GM19372 (cell line): ENCODE measurements around the gene HYLS1.

Source experiments
- ATAC-seq: cut with Tn5 transposase; IDR thresholded peaks from one replicate; pipeline ENCODE4 v1.9.1; 2021; ENCODE audit warnings: mild to moderate bottlenecking, low read depth, moderate library complexity; ENCODE audit not compliant: unreplicated experiment

HYLS1 gene

DNA sequence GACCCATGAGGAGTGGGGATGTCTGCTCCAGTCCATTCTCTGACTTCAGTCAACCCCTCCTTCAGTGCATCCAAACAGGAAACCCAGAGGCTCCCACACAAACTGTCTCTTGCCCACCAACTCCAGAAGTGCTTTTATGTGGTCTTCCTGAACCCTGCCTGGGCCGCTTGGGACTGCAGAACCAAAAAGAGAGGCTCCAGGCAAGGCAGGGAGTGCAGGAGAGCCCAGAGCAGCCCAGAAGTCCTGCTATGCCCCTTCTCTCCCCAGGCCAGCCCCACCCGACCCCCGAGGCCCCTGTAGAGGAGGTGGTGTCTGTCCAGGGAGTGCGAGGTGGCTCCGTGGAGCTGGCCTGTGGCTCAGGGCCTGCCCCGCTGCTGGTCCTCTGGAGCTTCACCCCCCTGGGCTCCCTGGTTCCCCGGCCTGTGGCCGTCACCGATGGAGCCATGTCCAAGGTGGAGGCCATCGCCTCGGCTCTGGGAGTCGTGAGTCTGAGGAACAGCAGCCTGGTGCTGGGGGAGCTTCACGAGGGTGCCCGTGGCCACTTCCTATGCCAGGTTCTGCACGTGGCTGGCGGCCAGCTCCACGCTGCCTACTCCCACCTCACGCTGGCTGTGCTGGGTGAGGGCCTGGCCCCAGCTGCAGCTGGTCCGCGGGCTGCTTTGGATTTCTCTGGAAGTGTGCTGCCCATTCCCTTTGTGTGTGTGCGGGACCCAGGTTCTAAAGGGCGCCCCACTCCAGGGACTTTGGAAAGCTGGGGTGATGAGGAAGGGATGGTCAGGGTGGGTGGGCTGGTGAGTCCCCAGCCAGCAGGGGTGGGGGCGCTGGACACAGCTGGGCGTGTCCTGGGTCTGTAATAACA, 60.2 kb downstream of the HYLS1 start:
- ATAC-seq, result no peak

DNA sequence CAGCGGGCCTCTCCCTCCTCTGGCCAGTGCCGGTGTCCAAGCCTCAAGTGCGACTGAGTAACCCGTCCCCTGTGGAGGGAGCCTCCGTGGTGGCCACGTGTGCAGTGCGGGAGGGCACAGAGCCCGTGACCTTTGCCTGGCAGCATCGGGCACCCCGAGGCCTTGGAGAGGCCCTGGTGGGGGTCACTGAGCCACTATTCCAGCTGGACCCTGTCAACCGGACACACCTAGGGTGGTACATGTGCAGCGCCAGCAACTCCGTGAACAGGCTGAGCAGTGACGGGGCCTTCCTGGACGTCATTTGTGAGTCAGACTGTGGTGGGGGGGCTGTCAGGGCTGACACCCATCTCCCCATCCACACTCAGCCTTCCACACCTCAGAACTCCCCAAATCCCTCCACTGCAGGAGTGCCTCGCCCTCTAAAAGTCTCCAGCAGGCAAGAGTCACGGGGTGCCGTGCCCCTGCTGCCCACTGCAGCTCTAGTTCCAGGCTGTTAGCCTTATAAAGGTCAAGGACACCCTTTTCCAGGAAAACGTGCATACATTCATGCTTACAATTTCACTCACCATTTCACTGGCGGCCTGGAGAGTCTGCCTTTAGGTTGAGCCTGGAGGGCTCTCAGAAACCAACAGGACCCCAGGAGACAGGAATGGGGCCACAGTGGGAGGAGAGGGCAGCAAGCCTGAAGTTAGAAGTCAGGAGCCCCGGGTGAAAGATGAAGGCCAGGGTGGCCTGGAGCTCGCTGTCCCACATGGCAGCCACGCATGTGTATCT, 61.0 kb downstream of the HYLS1 start:
- no peak for ATAC-seq

DNA sequence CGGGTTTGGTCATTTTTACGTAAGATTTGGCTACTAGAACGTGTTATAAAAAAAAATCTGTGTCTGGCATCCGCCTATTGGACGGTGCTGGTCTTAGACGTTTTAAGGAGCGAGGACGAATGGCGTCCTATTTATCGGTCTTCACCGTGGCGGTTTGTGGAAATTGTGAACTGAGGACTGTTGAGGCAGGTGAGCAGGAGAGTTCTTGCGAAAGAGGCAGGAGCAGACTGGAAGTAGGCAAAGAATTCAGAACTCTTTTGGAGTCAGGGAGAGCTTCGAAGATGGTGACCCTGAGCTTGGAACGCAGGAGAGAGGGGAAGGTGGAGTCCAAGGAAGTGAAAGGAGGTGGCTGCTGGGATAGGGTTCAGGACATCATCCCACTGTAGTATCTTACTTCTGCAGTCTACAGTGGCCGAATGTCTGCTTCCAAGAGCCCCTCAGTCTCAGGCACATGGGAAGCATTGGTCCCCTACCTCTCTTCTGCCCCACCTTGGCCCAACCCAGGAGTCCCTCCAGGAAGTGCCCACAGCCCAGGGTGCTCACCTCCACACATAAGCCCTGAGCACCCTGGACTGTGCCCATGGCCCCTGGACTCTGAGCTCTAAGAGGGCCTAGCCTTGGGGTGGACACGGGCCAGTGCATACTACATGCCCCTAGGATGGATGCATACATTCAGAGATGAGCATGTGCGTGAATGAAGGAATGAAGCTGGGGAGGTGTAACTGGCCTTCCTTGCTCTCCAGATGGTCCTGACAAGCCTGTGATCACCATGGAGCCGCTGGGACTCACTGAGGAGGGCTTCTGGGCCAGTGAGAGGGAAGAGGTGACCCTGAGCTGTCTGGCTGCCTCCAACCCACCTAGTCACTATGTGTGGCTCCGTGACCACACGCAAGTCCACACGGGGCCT, 62.1 kb downstream of the HYLS1 start:
- no peak for ATAC-seq

- ATAC-seq, result no peak
Measured at GRCh38 chr11:125950178-125950490, 62.7 kb downstream of the HYLS1 start.
